Fibroblast of pulmonary artery (primary cell): ENCODE results near the gene P3H4.
A peak's percentile ranks its signal among the peaks of the same experiment; 100 is the strongest.

Source experiments
- DNase-seq: peaks from one replicate; pipeline ENCODE4 v3.0.0-alpha.2; 2010; ENCODE audit warnings: low read depth
- H3K4me3 ChIP-seq: replicated peaks from 2 replicates; pipeline ENCODE4 v1.5.1; 2011; ENCODE audit warnings: low read depth, mild to moderate bottlenecking, control low read depth, low read length, moderate library complexity
- CTCF ChIP-seq: IDR thresholded peaks from 2 replicates; pipeline ENCODE4 v1.5.1; 2011; ENCODE audit warnings: mild to moderate bottlenecking, control low read depth, low read length, inconsistent platforms; ENCODE audit errors: missing control alignments

Gene P3H4

GRCh38 chr17:41806685-41807445 lies 4.9 kb downstream of the P3H4 start:
- no peak for TF ChIP-seq CTCF
- no peak overlapping the region for H3K4me3 ChIP-seq
- no peak for DNase-seq

- DNase-seq: no peak
- no peak overlapping the region for H3K4me3 ChIP-seq
- no peak for TF ChIP-seq CTCF
Observed at GRCh38 chr17:41803049-41804020, 8.4 kb downstream of the P3H4 start.

- peak; percentile 92 for TF ChIP-seq CTCF
- peak; percentile 82 for DNase-seq
- no peak overlapping the region for H3K4me3 ChIP-seq
Observed at GRCh38 chr17:41801374-41802271, 10.1 kb downstream of the P3H4 start.

GRCh38 chr17:41800601-41801373 lies 11.0 kb downstream of the P3H4 start:
- peak; percentile 44 for DNase-seq
- H3K4me3 ChIP-seq: no peak overlapping the region
- no peak for TF ChIP-seq CTCF

- H3K4me3 ChIP-seq: no peak overlapping the region
- no peak for TF ChIP-seq CTCF
- no peak for DNase-seq
Observed at GRCh38 chr17:41799366-41799765, 12.4 kb downstream of the P3H4 start.

GRCh38 chr17:41797377-41797776 lies 14.4 kb downstream of the P3H4 start:
- no peak overlapping the region for H3K4me3 ChIP-seq
- DNase-seq: no peak
- TF ChIP-seq CTCF: no peak
